Neural cell (in vitro differentiated cells): ENCODE data around the gene PIGP.
A peak's percentile ranks its signal among the peaks of the same experiment; 100 is the strongest.

Source experiments
- CTCF ChIP-seq: fragments of 450-650 bp; IDR thresholded peaks from 2 replicates; pipeline ENCODE4 v1.5.1; 2014; ENCODE audit warnings: antibody characterized with exemption, mild to moderate bottlenecking, moderate library complexity; ENCODE audit not compliant: poor library complexity, severe bottlenecking
- EP300 ChIP-seq: fragments of 450-650 bp; conservative IDR thresholded peaks from 2 replicates; pipeline ENCODE4 v1.6.1; 2014; ENCODE audit warnings: antibody characterized with exemption, mild to moderate bottlenecking, moderate library complexity; ENCODE audit not compliant: poor library complexity, severe bottlenecking
- EZH2 ChIP-seq: fragments of 200-600, 300-800 bp; shearing (Covaris generic), sonication (generic); IDR thresholded peaks from 2 replicates; pipeline ENCODE4 v1.6.1; 2014; ENCODE audit warnings: antibody characterized with exemption, low read length, borderline replicate concordance, mild to moderate bottlenecking; ENCODE audit not compliant: insufficient read depth, poor library complexity, severe bottlenecking
- MXI1 ChIP-seq: fragments of 450-650 bp; conservative IDR thresholded peaks from 2 replicates; pipeline ENCODE4 v1.6.1; 2014; ENCODE audit warnings: antibody characterized with exemption, mild to moderate bottlenecking; ENCODE audit not compliant: poor library complexity, severe bottlenecking
- POLR2AphosphoS5 ChIP-seq: IDR thresholded peaks from 2 replicates; pipeline ENCODE4 v1.6.1; 2012
- RAD21 ChIP-seq: fragments of 450-650 bp; conservative IDR thresholded peaks from 2 replicates; pipeline ENCODE4 v1.6.1; 2014; ENCODE audit warnings: antibody characterized with exemption, mild to moderate bottlenecking, moderate library complexity
- REST ChIP-seq: IDR thresholded peaks from 2 replicates; pipeline ENCODE4 v1.6.1; 2012; ENCODE audit warnings: borderline replicate concordance
- SMC3 ChIP-seq: fragments of 450-650 bp; conservative IDR thresholded peaks from 2 replicates; pipeline ENCODE4 v1.6.1; 2014; ENCODE audit warnings: antibody characterized with exemption, mild to moderate bottlenecking, moderate library complexity; ENCODE audit not compliant: poor library complexity
- TAF1 ChIP-seq: IDR thresholded peaks from 2 replicates; pipeline ENCODE4 v1.6.1; 2012; ENCODE audit warnings: low read depth

GRCh38 chr21:37072274-37072987 lies 440 bp downstream of the PIGP start:
- TF ChIP-seq MXI1 (no peak), EP300 (no peak), CTCF (no peak), TAF1 (peak; percentile 72), REST (peak; percentile 87), RAD21 (peak; percentile 48), EZH2 (no peak), POLR2AphosphoS5 (peak; percentile 79), SMC3 (peak; percentile 41)
